Iris pigment epithelial cell (primary cell): ENCODE data around the gene NAALADL2.
"Not testable (repeated sequence)": the region's sequence is repeated elsewhere in the genome, so short reads cannot be mapped to it uniquely, and the experiment has no call there.

Source experiments
- DNase-seq: peaks from one replicate; pipeline ENCODE4 v3.0.0-alpha.2; 2011; ENCODE audit warnings: low read depth

The NAALADL2 gene

DNA sequence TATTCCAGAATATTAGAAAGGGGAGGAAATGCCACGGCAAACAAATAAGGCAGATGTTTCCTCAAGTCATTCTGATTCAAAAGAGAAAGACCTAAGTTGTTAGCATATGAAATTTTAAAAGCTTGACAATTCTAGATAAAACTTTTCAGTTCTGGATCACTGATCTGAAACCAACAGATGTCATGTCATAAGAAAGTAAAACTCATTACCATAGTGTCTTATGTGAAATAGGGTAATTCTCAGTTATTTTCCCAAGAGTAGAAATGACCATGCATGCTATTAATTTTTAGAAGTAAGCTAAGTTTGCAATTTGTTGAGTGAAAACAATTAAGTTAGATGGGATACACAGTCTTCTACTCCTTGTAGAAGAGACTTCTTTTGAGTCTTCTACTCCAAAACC lies 630.3 kb downstream of the NAALADL2 start:
- no peak for DNase-seq

DNA sequence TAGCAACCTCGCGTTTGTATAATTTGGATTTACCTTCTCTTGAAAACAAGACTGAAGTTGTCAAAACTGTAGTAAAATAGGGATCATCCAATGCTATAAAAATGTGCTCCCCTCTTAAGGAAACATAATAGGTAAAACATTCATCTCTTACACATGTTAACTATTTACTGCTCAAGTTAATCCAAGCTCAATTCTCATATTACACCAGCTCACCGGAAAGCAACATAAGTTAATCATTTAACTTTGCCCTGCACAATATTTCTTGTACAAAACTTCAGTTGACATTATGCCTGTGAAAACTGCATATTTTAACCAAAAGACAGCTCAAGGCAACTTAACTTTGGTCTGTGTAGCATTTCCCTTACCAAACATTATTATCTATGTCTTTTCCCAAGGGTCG lies 634.2 kb downstream of the NAALADL2 start:
- DNase-seq: peak; percentile 7

DNA sequence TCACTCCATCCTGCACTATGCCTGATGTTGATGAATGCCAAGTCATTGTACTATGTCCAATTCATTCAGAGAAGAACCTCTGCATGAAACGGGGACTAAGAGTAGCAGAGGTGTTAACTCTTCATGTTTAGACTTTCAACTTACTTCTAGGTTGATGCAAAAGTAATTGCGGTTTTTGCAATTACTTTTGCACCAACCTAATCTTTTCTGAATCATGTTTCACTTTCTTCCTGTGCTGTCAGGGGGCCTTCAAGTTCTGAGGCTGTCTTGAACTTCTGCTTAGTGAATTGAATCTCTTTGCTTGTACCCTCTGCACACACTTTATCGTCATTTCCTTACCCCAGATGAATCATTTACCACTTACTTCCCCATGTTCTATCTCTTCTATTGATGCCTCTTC lies 636.2 kb downstream of the NAALADL2 start:
- DNase-seq: no peak

DNA sequence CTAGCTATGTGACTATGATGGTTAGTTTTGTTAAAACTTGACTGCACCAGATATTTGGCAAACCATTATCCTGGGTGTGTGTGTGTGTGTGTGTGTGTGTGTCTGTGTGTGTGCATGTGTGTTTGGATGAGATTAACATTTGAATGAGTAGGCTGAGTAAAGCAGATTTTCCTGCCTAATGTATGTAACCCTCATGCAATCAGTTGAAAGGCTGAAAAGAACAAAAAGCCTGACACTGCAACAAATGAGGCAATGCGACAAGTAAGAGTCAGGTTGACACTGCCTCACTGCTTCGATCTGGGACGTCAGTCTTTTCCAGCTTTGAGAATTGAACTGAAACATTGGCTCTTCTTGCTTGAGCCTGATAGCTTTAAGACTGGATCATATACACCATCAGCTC lies 643.0 kb downstream of the NAALADL2 start:
- no peak for DNase-seq

DNA sequence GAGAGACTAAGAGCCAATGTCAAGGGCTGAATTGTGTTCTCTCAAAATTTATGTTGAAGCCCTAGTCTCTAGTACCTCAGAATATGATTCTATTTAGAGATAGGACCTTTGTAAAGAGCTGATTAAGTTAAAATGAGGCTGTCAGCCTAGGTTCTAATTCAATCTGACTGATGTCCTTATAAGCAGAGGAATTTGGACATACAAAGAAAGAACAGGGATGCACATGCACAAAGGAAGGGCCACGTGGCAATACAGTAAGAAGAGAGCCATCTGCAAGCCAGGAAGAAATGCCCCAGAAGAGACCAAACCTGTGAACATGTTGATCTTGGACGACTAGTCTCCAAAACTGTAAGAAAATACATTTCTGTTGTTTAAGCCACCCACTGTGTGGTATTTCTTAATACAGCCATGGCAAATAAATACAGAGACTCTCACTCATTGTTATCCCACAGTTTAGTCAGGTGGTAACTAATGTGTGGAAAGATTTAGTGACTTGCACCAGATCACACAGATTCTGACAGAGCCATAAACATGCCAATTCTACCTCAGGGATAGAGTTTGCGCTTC lies 652.2 kb downstream of the NAALADL2 start:
- DNase-seq: no peak

DNA sequence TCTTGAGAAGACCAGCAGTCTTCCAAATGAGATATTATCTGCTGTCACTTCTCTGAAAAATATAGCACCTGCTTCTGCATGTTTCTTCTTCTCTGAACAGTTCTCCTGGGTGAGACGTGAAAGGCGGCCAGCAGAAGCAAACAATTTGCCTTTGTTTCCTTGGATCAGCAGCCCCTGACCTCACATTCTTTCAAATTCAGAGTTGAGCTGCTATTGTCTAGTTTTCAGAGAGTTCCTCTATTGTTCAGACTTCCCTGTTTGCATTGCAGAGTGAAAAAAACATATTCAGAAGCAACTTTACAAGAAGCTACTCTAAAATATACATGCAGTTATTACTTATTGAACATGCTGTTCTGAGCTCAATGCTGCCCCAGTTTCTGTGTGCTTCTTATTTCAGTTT lies 653.6 kb downstream of the NAALADL2 start:
- no peak for DNase-seq

DNA sequence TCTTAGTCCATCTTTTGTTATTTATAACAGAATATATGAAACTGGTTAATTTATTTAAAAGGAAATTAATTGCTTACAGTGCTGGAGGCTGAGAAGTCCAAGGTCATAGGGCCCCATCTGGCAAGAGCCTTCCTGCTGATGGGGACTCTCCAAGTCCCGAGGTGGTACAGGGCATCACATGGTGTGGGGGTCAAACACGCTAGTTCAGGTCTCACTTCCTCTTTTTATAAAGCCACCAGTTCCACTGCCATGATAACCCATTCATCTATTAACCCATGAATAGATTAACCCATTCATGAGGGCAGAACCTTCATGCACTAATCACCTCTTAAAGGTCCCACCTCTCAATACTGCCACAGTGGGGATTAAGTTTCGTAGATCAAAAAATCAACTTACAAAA lies 659.3 kb downstream of the NAALADL2 start:
- DNase-seq: no peak

DNA sequence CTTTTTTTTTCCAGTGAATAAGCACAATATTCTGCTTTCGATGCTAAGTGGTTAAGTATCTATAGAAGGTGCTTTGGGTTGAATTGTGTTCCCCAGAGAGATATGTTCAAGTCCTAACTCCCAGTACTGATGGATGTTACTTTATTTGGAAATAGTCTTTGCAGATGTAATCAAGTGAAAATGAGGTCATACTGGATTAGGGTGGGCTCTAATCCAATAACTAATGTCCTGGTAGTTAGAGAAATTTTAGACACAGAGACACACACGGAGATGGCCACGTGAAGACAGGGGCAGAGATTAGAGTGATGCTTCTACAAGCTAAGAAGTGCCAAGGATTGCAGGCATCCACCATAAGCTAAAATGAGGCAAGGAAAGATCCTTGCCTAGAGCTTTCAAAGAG lies 662.3 kb downstream of the NAALADL2 start:
- no peak for DNase-seq

DNA sequence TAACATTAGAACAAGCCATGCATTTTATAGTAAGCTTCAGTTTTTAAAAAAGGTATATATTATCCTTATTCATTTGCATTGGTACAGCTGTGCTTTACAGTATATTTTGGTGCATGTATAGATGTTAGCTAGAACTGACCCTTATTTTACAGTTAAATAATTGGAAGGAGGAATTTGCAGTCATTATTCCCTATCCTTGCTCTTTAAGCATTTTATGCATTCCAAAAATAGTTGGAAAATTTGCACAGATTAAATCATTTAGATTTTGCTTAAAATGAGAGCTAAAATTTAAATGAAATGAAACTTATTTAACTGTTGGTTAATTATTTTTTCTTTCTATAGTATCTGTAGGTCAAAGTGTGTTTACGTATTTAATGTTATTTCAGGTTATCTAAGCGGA lies 667.1 kb downstream of the NAALADL2 start:
- DNase-seq: no peak

DNA sequence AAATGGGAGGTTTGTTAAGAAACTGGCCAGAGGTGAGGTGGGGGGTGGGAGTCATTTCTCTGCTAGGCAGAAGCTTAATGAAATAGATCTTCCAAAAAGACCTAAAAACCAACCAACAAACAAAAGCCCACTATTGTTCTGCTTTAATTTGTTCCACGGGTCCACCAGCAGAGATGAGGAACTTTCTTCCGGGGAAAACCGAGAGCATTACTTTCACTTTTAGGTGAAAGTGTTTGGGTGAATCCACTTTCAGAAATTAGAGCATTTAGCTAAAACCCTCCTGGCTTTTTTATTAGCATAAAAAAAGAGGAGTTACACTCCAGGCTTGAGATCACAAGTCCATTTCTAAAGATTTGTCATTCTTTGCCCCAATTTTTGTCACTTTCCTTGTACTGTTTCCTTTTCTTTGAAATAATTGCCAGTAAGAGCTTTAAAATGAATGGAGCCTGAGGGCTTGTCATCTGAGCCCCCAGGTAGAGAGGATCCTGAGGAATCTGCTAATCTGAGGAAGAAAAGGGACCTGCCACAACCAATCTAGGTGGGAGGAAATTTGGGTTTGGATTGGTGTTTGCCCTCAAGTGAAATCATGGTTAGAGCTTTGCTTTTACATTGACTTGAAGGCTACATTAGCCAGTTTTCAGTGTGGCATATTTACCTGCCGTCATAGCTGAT lies 667.6 kb downstream of the NAALADL2 start:
- DNase-seq: peak; percentile 18

DNA sequence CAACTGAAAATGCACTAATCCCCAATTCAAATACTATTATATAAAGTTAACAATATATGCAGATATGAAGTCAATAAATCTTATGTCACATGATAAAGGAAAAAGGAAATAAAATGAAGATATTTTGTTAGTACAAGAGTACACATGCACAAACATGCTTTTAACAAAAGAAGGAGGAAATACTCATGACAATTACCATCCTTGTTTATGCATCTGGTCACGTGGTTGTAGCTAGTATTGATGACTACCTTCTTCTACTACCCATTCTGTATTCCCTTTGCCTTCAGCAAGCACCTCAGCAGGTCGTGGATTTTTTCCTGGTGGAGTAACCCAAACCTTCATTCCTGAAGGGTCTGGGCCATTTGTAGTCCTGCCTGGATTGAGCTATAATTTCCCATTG lies 669.6 kb downstream of the NAALADL2 start:
- DNase-seq: not testable (repeated sequence)

DNA sequence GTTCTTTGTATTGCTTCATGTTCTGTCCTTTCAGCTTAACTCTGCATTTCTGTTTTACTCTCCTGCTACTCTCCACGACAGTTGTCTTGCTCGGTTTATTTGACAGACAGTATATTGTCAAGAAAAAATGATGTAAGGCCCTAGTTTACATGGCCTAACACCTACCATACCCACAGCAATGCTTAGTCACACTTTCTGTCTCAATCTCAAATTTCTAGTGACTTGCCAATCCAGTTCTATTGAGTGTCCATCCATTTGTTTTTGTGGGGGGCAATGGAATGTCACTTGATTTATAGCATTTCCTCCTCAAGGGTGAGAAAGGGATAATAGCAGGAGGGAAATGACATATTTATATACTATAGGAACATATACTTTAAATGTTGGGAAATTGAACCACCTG lies 676.2 kb downstream of the NAALADL2 start:
- DNase-seq: peak; percentile 6

DNA sequence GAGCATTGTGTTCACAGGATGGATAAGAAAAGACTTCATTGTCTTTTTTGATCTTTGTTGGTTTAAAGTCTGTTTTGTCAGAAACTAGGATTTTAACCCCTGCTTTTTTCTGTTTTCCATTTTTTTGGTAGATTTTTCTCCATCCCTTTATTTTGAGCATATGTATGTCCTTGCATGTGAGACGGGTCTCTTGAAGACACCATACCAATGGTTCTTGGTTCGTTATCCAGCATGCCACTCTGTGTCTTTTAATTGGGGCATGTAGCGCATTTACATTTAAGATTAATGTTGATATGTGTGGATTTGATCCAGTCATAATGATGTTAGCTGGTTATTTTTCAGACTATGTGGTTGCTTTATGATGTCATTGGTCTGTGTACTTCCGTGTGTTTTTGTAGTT lies 687.0 kb downstream of the NAALADL2 start:
- DNase-seq: no peak

DNA sequence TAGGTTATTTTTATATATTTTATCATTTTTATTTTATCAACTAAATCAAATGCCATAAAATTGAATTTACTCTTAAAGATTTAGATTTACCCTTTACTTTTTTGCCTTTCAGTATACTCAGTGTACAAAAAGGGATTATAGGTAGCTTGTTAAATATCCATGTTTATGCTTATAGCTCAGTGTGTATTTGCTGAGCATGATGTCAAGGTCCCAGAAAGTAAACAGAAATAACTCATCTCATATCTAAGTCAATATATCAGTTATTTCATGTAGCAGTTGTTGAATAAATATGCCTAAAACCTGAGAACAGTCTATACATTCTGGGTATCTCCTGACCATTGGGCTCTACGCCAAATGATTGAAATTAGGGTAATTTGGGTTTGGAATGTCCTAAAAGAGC lies 693.8 kb downstream of the NAALADL2 start:
- DNase-seq: no peak

DNA sequence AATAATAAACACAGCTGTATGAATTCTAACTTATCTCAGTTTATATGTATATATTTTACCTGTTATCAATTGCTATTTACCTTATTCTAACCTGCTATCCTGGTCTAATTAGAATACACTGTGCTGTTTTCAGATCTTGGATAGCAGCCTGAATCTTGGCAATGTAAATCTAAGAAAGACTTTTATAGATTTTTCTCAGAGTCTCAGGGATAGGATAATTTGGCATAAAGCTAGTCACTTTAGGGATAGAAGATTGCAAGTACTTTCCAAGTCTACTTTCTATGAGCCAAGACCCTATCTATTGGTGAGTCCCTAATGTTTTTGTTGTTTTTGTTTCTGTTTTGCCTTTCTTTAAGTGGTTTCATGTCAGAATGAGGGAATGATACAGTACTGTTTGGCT lies 695.7 kb downstream of the NAALADL2 start:
- no peak for DNase-seq

DNA sequence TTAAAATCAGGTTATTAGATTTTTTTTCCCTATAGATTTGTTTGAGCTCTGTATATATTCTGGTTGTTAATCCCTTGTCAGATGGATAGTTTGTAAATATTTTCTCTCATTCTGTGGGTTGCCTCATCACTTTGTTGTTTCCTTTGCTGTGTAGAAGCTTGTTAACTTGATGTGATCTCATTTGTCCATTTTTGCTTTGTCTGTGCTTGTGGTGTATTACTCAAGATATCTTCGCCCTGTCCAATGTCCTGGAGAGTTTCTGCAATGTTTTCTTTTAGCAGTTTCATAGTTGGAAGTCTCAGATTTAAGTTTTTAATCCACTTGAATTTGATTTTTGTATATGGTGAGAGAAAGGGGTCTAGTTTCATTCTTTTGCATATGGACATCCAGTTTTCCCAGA lies 699.1 kb downstream of the NAALADL2 start:
- DNase-seq: no peak

DNA sequence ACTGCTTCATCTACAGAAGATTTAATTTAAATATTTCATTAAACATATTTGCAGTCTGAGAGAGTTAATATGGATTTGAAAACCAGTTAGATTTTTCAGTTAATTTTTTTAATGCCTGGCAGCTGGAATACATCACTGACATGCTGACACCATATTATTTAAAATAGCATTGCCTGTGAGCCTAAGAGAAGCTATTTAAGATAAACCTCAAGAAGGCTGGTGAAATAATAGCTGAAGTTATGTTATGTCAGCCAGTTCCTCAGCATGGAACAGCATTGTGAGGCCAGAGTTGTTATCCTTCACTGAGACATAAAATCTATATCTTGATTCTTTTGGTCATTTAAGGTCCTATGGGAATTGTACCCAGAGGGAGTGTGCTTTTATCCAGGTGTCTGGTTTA lies 705.2 kb downstream of the NAALADL2 start:
- no peak for DNase-seq

DNA sequence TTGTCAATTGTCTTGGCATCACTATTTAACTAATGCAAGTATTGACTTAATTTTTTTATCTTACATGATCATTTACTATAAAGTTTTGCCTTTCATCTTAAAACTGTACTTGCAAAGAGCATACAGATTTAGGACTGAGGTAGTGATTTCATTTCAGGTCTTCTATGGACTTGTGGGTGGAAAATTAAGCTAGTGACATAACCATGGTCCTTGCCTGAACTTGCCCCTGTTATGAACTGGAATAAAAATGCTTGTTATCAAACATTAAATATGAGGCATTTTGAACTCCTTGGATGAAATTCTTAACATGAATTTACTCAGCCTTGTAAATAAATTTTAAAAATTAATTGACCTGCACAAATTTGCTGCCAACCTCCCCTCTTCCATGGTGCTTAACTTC lies 712.0 kb downstream of the NAALADL2 start:
- no peak for DNase-seq

DNA sequence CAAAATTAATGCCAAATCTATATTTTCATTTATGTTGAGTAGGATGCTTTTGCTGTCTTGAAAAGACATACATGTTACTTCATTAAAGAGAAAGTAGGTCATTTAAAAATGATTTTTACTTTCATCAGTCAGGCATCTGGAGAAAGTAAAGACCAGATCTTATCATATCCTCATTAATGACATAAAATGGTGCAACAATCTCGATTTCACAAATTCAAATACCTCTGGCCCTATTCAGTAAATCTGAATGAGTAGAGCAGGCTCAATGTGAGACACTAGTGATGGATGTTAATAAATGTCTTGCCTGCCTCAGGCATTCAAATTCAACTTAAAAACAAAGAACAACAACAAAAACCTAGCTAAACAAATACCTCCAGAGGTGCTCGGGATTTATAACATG lies 714.1 kb downstream of the NAALADL2 start:
- peak; percentile 0 for DNase-seq

DNA sequence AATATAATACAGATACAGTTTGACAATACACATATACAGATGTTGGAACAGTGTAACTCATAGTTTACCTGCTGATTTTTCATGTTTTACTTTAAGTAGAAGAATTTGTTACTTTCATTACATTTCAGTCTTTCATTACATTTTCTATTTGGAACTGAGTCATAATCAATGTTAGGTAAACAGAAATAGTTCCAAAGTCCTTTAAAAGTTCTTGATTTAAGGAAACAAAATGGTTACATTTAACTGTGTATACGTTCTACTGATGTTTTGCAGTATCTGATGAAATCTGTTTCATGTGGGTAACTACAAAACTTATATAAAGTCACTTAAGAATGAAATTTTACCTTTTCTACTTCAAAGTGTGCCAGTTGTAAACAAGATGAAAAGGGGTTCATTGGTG lies 721.2 kb downstream of the NAALADL2 start:
- DNase-seq: no peak

DNA sequence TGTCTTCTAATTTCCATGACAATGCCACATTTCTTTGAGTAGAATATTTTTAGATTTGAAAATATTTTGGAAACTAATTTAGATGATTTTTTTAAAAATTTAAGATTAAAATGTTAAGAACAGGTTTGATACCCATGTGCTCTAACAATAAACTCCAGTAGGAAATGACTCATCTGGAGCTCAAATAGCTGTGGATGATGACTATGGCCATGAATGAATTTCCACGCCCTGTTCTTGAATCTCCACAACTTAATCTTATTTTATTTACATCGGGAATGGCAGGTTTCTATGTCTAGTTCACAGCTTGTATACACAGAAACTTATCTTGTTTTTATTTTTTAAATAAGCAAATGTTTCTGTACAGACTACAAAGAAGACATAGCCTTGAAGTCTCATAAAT lies 726.8 kb downstream of the NAALADL2 start:
- DNase-seq: peak; percentile 84

DNA sequence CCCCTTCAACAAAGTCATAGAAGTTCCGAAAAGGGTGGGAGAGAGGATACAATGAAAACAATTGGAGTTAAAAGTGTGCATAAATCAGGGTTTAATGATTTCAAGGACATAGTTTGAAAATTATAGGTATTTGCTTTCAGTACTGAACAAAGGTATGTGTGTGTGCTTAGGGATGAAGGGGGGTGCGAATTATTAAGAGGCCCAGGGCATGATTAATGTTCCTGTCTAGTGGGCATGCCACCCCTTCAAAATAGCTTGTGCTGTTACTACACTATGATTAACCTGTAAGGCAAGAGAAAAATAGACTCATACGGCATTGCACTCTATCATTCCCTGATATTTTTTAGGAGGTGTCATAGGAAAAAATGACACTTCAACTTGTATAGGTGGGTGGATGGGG lies 731.6 kb downstream of the NAALADL2 start:
- DNase-seq: no peak

DNA sequence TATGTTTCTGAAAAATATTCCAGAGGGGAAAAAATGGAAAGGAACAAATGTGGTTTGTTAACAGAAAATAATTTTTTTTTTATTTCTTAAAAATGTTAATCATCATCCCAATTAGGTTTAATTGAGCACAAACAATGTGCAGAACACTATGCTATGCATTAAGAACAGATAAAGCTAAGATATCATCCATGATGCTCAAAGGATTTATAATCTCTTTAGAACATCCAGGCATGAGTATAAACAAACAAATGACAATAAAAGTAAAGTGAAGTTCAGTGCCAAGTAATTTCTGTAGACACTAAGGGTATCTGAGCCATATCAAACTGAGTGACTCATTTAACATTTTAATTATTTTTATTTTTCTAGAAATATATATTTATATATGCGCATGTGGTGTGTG lies 732.2 kb downstream of the NAALADL2 start:
- DNase-seq: no peak

DNA sequence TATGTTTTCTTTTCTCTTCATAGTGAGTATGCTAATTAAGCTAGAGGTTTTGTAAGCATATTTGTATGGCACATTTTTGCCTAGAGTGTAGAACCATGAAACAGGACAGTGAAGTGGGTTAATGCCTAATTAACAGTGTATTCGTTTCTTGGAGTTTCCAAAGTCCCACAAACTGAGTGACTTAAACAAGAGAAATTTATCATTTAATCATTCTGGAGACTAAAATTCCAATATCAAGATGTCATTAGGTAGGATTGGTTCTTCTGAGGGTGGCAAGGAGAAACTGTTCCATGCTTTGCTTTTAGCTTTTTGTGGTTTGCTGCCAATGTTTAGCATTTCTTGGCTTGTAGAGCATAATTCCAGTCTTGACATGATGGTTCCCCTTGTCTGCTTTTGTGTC lies 734.2 kb downstream of the NAALADL2 start:
- DNase-seq: no peak
